Hematopoietic multipotent progenitor cell treated with erythropoietin and hydrocortisone succinate and interleukin-3 and kit ligand, for 15 days (in vitro differentiated cells): ENCODE results near the gene ACOXL.
"Not testable (repeated sequence)": the region's sequence is repeated elsewhere in the genome, so short reads cannot be mapped to it uniquely, and the experiment has no call there.

Source experiments
- DNase-seq: peaks from one replicate; pipeline ENCODE4 v3.0.0-alpha.2; 2015; ENCODE audit warnings: low spot score

The ACOXL gene

DNA sequence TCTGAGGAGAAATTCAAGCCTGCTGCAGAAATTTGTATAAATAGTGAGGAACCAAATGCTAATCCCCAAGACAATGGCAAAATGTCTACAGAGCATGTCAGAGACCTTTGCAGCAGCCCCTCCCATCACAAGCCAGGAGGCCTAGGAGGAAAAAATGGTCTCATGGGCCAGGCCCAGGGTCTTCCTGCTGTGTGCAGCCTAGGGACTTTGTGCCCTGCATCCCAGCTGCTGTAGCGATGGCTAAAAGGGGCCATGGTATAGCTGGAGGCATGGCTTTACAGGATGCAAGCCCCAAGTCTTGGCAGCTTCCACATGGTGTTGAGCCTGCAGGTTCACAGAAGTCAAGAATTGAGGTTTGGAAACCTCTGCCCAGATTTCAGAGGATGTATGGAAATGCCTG, 197.2 kb downstream of the ACOXL start:
- DNase-seq: no peak

DNA sequence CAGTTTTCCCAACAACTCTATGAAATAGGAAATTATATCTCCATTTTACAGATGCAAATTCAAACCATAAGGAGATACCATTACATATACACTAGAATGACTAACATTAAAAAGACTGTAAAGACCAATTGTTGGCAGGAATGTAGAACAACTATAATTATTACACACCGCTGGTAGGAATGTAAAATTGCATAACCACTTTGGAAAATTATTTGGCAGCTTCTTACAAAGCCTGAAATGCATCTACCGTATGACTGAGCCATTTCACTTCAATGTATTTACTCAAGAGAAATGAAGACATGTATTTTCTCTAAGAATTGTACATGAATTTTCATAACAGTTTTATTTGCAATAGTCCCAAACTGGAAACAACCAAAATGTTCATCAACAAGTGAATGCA, 199.3 kb downstream of the ACOXL start:
- no peak for DNase-seq

DNA sequence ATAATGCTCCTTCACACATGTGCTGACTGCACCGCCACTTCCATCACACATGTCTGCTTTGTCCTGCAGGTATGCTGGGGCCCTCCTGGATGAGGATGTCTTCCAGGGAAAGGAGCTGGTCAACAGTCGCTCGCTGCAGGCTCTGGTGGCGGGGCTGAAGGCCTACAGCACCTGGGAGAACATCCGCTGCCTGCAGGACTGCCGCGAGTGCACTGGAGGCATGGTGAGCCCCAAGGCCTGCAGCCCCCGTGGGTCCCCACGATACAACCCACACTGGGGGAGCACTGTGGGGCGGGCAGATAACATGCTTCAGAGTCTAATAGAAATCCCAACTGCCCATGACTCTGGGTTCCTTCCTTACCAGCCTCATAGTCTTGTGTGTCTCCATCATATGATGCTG, 201.0 kb downstream of the ACOXL start:
- no peak for DNase-seq

DNA sequence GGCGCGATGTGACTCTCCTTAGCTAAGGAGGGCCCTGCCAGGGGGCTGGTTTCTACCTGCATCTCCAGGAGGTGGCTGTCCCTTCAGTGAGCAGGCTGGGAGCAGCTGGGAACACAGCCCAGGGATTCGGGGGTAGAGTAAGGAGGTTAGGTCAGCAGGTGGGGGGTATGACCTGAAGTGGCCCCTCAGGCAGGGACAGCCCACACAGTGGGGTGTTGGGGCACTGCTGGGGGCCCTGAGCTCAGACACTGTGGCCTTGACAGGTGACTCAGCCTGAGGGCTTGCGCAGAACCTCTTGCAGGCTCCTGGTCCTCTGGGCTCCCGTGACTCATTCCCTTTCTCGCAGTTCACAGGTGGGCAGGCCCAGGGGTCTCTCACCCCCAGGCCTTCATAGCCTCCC, 202.6 kb downstream of the ACOXL start:
- no peak for DNase-seq

DNA sequence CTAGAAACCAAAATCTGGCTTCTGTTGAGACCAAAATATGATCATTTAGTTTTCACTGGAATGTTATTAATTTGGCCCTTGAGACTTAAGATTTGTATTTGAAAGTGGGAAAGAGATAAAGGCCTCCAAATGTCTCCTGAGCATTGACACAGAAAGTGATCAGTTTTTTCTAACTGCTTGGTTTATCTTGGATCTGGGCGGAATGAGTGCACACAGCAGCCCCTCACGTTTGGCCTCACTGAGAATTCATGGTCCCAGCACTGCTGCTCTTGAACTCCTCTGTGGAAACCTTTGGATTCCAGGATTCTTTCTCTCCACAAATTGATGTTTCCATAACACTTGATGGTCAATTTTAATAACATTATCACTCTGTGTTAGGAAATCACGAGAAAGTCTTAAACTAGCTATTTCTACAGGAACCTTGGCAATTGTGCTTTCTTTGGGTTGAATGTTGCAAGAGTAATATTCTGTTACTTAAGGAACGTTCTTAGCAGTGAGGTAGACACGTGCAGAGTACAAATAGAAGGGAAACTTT, 208.1 kb downstream of the ACOXL start:
- no peak for DNase-seq

DNA sequence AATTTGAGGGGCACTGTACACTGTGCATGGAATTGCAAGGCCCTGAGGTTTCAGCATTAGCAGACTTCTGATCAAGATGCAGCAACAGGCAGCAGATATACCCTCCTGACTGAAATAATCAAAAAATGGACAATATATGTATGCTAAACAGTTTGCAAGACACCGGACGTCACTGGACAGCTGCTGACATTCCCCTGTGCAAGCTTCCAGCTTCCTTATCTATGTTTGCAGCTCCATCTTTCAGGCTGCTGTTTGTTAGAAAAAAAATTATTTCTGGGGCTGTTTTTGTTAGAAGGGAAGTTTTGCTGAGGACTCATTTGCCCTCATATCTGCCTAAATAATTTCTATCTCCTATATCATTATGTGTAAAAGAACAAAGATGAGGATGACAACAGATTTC, 208.9 kb downstream of the ACOXL start:
- DNase-seq: no peak

DNA sequence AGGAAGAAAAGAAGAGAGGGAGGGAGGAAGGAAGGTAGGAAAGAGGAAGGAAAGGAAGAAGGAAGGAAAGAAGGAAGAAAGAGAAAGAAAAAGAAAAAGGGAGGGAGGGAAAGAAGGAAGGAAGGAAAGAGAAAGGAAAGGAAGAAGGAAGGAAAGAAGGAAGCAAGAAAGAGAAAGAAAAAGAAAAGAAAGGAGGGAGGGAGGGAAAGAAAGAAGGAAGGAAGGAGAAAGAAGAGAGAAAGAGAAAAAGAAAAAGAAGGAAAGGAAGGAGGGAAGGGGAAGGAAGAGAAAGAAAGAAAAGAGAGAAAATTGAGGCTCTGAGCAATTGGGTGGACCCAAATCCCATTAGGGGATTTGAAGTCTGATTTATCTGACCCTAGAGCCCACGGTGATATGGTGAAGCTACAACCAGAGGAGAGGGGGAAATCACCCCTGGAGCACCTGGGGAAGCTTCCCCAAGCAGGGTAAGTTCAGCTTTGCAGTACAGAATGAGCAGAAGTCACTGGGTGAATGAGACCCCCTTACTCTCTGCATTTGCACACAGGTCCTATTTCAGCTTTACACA, 210.8 kb downstream of the ACOXL start:
- DNase-seq: no peak

DNA sequence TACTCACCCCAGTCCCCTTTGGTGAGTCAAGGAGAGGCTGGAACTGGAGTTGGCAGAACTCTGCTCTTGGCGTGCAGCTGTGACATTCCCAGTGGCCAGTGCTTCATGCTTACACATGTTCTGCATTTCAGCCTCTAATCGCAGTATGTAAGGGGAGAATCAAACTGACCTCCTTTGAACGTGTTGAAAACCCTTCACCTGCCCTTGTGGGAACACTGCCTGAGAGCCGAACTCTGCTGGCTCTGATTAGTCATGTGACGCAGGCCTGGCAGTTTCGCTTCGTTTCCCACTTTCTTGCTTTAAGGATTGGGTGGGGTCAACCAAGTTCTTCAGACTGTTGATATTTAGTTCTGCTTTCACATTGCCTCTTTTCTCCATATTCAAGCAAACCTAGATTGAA, 214.5 kb downstream of the ACOXL start:
- no peak for DNase-seq

DNA sequence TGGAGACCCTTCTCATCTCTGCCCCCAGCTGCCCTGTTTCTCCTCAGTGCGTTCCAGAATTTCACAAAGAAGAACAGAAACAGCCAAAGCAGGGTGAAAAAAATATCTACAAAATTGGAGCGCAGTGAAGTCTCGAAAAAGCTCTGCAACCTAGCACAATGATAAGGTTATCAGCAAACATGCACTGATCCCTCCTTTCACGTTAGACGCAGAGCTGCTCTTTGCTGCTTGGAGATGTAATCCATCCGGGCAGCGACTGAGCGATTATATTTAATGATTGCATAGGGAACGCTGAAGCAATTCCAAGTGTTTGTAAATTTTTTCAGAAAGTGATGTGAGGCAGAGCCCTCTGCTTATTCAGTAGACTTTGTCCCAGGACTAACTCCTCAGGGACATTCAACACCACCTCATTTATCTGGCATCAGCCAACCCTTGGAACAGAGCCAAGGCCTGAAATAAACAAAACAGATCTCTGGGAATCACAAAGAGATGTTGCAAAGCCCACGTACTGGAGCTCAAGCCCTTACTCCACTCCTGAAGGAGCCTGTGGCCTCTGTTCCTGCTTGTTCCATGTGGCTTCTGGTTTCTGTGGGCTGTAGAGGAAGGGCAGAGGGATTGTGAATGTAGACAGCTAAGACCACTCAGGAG, 215.8 kb downstream of the ACOXL start:
- DNase-seq: no peak

DNA sequence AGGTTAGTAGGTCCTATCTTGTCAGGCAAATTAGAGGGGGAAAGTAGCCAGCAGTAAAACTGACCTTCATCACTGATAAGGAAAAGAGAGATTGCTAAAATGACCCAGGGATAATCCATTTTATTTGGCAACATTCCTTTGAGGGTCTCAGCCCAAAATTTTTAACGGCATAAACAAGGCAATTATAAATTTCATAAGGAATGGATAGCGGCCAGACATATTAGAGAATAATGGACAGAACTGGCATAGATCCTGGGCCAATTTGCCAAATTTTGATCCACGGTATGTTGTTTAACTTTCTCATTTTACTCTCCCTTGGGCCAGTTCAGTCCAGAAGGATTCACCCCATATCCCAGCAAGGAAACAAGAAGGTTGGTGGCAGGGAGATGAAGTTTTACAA, 217.9 kb downstream of the ACOXL start:
- DNase-seq: no peak

DNA sequence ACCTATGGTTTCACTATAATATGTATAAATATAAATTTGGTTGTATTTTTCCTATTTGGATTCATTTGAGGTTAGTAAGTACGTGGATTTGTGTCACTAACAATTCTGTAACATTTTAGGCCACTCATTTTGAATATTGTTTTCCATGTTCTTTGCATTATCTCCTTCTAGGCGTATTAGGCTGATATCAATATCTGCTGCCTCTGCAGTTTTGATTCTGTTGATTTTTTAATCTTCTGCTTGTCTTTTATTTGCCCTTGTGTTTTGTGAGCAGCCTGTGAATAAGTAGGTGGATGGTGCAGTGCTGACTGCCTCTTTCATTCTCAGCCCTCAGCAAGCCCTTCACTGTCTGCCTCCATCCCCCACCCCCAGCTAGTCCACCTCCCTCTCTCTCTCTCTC, 222.7 kb downstream of the ACOXL start:
- DNase-seq: no peak

DNA sequence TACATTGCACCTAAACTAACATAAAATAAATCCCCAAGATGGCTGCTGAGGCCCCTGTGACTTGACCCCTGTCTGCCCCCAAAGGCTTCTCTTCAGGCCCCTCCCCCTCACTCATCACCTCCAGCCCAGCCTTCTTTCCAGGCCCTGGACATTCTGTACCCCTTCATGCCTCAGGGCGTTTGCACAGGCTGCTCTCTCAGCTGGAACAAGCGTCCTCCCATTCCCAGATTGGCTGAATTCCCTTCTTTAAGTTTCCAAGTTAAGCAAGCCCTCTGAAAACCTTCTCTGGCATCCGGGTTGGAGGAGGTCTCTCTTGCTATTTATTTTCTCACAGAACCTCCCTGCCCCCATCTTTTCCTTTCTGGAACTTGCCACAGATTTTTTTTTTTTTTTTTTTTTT, 223.2 kb downstream of the ACOXL start:
- DNase-seq: no peak

DNA sequence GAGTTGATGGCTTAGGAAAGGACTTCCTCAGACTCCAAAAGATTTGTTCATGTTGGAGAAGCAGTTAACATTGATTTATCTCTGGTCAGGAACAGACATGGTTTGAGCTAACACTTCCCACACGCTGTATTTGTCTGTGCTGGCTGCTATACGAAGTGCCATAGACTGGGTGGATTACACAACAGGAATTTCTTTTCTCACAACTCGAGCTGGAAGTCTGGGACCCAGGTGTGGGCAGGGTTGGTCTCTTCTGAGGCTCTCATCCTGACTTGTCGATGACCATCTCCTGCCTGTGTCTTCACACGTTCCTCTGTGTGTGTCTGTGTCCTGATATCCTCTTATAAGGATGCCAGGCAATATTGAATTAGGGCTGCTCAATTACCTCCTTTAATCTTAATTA, 224.9 kb downstream of the ACOXL start:
- no peak for DNase-seq

DNA sequence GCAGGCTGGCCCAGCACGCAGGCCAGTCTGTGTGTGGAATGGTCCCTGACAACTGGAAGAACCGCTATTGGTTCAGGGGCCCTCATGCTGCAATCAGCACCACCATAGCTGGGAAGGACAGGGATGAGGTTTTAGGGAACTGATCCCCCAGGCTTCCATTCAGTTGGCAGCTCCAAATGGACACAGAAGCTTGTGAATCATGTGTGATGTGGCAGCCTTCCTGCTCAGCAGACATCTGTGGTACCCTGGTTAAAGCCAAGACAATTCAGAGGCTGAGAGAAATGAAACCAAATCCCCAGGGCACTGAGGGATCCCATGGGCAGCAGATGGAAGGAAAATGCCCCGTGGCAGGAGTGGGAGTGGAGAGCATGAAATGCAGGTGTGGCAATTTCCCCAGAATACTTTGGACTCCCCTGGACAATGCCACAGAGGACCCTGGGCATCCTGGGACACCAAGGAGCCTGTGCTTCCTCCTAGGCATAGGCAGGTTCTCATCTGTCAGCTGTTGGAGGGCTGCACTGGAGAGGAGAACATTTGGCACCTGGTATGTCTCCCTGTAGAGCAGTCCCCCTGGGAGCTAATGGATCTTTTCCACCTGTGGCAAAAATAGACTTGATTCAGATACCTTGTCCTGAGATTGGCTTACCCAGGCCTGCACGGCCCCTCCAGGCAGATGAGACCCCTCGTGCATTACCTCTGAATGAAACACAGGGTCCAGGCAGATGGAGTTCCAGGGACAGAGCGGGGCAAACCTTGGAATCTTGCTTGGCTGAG, 226.2 kb downstream of the ACOXL start:
- DNase-seq: no peak

DNA sequence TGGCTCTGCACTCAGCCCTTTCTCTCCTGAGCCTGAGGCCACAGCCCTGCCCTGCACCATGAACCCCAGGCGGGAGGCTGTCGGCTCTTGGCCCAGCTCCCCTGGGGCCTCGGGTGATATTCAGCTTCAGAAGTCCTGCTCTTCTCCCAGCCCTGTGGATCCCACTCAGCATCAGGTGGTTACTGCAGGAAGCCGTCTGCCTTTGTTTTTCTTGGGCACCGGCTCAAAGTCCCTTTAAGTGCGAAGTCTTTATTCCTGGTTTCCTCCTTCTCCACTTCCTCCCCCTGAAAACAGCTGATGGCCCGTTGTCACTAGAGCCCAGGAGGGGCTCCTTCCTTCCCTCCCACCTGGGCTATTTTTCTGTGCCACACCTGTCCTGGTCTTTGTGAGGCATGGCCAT, 226.8 kb downstream of the ACOXL start:
- no peak for DNase-seq

DNA sequence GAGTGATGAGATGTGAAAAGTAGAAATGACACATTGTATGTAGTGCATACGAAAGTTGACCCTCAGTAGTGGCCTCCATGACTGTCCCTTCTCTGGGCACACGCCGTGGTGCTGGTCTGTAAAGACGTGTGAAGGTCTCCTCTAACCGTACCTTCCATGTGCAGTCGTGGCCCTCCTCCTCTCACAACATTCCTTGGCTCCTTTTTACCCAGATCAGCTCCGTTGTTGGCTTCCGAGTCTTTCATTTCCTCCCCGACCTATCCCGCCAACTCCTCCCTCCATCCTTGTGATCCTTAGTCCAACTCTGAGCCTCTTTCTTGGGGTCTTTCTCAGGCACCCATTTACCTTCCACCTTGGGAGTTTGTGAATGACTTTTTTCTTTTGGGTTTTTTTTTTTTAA, 227.9 kb downstream of the ACOXL start:
- no peak for DNase-seq

DNA sequence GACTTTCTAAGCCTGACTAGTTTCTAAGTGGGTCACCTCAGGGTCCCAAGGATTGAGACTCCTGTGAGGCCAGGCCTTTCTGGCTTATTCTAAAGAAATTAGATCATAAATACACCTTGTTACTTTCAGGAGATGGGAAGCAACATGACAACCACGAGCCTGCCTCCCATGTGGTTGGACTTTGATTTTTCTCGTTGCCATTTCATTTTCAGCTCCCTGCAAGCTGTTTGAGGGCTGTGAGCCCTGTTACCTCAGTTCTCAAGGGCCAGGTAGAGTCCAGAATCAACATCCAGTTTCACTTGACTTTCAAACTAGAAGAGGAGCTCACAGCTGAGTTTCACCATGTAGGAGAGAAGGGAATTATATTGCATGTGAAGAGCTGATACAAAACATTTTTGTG, 228.6 kb downstream of the ACOXL start:
- DNase-seq: no peak

DNA sequence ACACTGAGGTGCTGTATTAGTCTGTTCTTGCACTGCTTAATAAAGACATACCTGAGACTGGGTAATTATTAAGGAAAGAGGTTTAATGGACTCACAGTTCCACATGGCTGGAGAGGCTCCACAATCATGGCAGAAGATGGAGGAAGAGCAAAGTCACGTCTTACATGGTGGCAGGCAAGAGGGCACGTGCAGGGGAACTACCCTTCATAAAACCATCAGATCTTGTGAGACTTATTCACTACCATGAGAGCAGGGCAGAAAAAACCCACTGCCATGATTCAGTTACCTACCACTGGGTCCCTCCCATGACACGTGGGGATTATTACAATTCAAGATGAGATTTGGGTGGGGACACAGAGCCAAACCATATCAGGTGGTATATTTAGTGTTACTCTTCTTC, 229.3 kb downstream of the ACOXL start:
- DNase-seq: not testable (repeated sequence)

DNA sequence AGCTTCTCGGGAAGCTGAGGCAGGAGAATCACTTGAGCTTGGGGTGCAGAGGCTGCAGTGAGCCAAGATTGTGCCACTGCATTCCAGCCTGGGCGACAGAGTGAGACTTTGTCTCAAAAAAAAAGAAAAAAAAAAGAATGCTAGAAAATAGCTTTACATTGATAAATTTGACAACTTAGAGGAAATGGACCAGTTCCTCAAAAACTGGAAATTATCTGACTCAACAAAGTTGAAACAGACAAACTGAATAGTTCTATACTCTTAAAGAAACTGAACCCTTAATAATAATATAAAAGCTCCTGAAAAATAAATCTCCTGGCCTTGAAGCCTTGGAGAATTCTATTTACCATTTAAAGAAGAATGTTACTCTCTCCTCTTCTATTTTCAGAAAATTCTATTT, 237.3 kb downstream of the ACOXL start:
- DNase-seq: no peak

DNA sequence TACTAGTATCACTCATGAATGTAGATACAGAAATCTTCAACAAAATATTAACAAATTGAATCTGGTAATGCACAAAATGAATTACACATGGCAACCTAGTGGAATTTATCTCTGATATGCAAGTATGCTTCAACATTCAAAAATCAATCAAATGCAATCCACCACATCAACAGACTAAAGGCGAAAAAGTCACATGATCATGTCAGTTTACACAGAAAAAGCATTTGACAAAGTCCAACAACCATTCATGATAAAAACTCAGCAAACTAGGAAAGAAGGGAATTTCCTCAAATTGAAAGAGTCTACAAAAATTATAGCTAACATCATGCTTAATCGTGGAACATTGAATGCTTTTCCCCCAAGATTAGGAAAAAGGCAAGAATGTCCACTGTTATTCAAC, 237.8 kb downstream of the ACOXL start:
- DNase-seq: no peak

DNA sequence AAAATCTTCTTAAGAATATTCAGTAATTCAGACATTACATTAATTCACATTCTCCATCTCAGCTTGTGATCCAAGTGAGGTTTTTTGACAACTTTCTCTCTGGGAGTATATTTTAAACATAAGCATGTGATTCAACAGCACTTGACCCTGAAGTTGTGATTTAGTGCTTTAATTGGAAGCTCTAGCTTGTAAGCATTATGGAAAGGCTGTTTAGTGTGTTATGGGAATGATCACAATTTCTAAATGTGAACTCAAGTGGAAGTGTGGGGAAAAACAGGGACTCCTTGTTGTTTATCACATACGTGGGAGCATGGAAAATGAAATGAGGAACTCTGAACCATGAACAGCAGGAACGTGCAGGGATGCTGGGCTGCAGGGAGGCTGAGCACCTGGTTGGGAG, 239.4 kb downstream of the ACOXL start:
- no peak for DNase-seq

DNA sequence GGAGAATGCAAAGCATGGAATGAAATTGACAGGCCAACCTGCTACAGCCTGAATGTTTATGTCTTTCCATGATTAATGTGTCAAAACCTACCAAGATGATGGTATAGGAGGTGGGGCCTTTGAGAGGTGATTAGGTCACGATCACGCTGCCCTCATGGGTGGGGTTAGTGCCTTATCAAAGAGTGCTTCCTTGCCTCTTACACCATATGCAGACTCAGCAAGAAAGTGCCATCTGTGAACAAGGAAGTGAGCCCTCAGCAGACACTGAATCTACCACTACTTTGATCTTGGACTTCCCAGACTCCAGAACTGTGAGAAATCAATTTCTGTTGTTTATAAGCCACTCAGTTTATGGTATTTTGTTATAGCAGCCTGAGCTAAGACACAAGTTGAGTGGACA, 240.9 kb downstream of the ACOXL start:
- DNase-seq: no peak

DNA sequence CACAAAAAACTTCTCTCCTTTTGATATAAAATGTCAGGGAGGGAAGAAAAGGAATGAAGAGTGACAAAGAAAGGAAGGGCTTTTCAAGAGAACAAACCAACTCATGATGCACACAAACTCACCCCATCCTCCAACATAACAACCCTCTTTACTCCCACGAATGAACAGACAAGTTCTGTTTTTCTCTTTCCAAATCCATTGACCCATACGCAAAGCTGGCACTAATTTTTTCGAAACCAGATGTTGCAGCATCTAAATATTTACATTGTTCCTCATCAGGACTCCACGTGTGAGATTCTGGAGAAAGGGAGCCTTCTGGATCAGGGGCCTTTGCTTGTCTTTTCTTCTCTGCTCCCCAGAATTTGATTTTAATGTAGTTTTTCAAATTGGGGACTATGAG, 245.0 kb downstream of the ACOXL start:
- no peak for DNase-seq

DNA sequence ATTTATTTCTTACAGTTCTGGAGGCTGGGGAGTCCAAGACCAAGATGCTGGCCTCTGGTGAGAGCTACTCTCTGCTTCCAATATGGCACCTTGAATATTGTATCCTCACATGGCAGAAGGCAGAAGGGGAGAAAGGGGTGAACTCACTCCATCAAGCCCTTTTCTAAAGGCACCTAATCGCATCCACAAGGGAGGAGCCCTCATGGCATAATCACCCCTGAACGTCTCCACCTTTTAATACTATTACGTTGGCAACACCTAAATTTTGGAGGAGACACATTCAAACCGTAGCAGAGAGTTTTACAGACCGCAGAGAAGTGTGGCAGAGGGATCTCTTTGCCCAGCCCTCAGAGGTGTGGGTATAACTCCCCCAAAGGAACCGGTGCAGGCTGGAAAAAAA, 245.8 kb downstream of the ACOXL start:
- DNase-seq: no peak
